ENCODE measurements around the gene ZNF740.
"Not testable (repeated sequence)": the region's sequence is repeated elsewhere in the genome, so short reads cannot be mapped to it uniquely, and the experiment has no call there.

Gene ZNF740, protein sequence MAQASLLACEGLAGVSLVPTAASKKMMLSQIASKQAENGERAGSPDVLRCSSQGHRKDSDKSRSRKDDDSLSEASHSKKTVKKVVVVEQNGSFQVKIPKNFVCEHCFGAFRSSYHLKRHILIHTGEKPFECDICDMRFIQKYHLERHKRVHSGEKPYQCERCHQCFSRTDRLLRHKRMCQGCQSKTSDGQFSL

DNA sequence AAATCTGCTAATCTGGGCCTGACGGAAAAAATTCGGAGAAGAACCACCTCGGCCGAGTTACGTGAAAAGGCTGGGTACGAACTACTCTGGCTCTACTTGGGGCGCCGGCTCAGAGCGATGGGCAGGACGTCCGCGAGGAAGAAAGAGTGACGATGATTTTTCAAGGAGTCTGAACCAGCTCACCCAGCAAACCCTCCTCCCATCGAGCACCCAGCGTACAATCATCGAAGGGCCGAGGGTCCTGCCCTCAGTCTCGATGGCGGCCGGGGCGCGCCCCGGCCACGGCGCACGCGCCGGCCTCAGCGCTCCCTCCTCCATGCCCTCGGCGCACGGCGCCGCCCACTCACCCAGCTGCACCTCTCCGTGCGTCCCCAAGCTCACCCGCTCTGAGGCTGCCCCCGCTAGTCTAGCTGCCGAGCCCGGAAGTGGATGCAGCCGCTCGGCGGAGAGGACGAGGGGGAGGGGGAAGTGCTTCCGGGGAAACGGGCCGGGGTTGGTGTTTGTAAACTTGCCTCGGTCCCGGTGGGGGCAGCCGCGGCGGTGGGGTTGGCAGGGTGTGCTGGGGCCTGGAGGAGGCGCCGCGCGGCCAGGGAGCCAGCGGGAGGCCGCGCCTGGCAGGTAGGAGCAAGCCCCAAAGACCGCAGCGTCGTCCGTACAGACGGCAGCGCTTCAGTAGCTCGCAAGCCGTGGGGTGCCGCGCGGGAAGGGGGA is at the start of gene ZNF740, which contains the start of gene CSAD:
Gene ZNF740 (plus strand): TSS at position 503 of the 711 bp plus-strand sequence. CDS start 1,262 bp downstream, outside the sequence.
Gene CSAD (minus strand): TSS at position 706 of the 711 bp plus-strand sequence. CDS start 7,455 bp downstream, outside the sequence.
- peak; percentile 95 to 98 (median 97) for DNase-seq (ENCODE audit: low read depth in 3 of 3)

DNA sequence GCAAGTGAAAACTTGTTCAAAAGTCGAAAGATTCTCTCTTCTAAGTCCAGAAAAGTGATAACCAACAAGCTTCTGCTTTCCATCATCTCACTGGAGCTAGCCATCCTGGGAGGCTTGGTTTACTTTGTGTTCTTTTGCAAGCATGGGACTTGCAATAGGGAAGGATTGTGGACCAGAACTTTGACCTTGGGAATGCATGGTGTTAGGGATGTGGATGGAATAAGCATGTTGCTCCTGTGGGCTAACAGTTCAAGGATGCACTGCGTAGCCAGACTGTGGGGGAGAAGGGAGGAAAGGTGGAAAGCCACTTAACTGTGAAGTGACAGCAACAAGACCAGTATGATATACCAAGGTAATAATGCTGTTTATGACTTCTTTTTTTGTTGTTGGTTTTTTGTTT is 48.7 kb upstream of the ZNF740 start:
- DNase-seq (ENCODE audit: low read depth in 3 of 3): no peak

DNA sequence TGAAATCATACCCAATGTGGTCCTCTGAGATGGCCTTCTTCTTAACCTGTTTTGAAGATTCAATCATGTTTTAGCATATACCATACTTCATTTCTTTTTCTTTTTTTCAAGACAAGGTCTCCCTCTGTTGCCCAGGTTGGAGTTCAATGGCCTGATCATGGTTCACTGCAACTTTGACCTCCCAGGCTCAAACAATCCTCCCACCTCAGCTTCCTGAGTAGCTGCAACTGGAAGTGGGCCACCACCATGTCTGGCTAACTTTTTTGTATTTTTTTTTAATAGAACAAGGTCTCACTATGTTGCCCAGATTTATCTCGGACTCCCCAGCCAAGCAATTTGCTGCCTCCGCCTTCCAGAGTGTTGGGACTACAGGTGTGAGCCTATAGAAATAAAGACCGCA is 46.8 kb upstream of the ZNF740 start:
- no peak for DNase-seq (ENCODE audit: low read depth in 3 of 3)

DNA sequence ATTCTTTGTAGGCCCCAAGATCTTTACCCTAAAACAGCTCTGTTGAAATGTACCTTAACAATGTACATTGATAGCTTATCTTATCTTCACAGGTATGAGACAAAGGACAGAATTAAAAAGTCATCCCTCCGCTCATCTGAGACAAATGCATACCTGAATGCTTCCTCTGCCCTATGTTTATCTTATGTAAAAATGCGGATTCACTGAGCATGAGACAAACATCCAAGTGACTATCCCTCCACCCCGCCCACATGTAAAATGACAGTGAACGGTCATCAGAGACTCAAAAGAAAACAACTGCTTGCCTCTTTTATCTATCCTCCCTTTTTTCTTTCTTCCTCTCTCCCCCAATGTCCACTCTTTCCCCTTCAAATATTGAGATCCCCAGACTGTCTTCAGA is 37.2 kb upstream of the ZNF740 start:
- DNase-seq (ENCODE audit: low read depth in 3 of 3): no peak

DNA sequence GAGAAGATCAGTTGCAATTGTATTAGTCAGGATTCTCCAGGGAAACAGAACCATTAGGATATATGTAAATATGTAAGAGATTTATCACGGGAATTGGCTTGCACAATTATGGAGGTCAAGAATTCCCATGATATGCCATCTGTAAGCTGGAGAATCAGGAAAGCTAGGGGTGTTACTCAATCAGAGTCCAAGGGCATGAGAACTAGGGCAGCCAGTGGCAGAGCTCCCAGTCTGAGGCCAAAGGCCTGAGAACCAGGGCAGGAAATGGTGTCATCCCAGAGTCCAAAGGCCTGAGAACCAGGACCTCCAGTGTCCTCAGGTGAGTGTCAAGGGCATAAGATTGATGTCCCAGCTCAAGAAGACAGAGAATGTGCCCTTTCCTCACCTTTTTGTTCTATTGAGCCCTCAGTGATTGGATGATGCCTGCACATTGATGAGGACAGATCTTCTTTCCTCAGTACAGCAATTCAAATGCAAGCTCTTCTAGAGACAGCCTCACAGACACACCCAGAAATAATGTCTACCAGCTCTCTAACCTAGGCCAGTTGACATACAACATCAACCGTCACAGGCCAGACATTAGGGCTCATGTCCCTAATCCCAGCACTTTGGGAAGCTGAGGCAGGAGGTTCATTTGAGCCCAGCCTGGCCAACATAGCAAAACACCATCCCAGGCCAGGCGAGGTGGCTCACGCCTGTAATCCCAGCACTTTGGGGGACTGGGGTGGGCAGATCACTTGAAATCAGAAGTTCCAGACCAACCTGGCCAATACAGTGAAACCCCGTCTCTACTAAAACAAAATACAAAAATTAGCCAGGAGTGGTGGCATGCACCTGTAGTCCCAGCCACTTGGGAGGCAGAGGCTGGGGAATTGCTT is 34.9 kb upstream of the ZNF740 start:
- no peak for DNase-seq (ENCODE audit: low read depth in 3 of 3)

DNA sequence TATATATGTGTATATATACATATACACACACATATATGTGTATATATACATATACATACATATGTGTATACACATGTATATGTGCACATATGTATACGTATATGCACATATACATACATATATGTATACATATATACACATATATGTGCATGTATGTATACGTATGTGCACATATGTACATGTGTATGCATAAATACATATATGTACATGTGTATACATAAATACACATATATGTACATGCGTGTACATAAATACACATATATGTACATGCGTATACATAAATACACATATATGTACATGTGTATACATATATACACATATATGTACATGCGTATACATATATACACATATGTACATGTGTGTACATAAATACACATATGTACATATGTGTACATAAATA is 33.3 kb upstream of the ZNF740 start:
- no peak for DNase-seq (ENCODE audit: low read depth in 3 of 3)

DNA sequence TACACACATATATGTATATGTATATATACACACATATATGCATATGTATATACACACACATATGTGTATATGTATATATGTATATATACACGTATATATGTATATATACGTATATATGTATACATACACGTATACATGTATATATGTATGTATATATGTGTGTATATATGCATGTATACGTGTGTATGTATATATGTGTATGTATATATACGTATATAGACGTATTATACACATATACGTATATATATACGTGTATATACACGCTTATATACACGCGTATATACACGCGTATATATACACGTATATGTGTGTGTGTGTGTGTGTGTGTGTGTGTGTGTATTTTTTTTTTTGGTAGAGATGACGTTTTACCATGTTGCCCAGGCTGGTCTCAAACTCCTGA is 32.9 kb upstream of the ZNF740 start:
- no peak for DNase-seq (ENCODE audit: low read depth in 3 of 3)

DNA sequence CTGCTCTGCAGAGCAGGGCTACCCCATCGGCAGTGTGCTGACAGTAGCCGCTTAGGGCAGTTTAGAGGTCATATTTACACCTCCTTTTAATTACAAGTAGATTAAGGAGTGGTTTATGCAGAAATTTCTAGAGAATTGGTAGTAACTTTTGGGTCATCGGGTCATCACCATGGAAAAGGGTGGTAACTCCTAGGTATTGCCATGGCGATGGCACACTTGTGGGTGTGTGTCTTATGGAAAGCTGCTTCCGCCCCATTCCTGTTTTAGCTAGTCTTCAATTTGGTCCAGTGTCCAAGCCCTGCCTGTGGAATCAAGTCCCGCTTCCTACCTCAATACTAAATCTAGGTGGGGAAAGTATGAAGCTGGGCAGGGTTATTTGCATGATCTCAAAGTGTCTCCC is 29.5 kb upstream of the ZNF740 start:
- no peak for DNase-seq (ENCODE audit: low read depth in 3 of 3)

- DNase-seq (ENCODE audit: low read depth in 3 of 3): no peak
Observed at GRCh38 chr12:53152390-53152789, 28.1 kb upstream of the ZNF740 start.

DNA sequence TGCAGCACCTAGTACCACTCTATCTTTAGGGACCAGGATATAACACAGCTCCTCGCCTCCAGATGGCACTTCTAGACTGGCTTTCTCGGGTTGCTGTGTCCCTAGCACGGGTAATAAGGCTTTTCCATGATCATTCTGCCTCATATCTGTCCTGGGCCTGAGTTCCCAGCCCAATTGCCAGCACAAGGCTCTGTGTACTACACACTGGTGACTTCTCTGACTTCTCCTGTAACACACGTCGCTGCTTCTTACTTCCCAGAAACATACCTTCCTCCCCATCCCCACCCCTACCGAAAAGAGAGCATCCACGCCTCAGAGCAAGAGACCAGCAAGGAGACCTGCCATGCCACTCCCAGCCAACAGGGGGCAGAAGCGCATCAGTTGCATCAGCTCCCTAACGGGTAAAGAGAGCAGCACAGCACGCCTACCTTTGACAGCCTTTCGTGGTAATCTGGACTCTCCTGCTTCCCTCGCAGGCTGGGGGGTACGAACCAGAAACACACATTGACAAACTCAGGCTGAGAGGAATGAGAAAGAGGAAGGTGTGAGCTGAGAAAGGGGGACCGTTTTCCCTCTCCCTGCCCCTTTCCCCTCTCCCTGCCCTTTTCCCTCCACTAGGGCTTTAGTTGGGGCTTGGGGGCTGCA is 21.2 kb upstream of the ZNF740 start:
- peak; percentile 81 to 91 (median 90) for DNase-seq (ENCODE audit: low read depth in 3 of 3)

- DNase-seq (ENCODE audit: low read depth in 3 of 3): no peak
Observed at GRCh38 chr12:53160000-53160399, 20.5 kb upstream of the ZNF740 start.

GRCh38 chr12:53160673-53161072 is 19.8 kb upstream of the ZNF740 start:
- DNase-seq (ENCODE audit: low read depth in 3 of 3): no peak

DNA sequence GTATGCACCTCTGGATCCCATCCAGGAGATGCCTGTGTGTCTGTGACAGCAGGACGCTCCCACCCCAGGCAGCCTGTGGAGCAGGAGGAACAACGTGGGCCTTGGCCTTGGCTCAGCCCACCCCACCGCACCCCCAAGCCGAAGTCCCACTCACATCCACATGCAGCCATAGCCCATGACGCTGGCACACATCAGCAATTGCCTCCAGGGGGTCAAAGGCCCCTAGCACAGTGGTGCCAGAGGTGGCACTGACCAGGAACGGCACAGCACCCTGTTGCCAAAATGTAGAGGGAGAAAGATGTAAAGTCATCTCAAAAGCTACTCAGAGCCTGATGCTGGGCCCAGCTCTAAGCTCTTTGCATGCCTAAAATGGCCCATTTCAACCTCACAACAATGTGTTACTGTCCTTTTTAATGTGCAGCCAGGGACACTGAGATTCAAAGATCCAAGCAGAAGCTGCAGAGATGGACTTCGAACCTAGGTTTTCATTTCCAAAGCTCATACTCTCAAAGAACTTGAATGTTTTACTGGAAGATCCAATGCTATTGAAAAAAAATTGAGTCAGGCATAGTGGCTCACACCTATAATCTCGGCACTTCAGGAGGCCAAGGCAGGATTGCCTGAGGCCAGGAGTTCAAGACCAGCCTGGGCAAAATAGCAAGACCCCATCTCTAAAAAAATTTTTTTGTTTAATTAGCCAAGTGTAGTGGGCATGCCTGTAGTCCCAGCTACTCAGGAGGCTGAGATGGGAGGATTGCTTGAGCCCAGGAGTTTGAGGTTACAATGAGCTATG is 19.2 kb upstream of the ZNF740 start:
- no peak for DNase-seq (ENCODE audit: low read depth in 3 of 3)

GRCh38 chr12:53163008-53163407 is 17.5 kb upstream of the ZNF740 start:
- not testable (repeated sequence) for DNase-seq (ENCODE audit: low read depth in 3 of 3)

DNA sequence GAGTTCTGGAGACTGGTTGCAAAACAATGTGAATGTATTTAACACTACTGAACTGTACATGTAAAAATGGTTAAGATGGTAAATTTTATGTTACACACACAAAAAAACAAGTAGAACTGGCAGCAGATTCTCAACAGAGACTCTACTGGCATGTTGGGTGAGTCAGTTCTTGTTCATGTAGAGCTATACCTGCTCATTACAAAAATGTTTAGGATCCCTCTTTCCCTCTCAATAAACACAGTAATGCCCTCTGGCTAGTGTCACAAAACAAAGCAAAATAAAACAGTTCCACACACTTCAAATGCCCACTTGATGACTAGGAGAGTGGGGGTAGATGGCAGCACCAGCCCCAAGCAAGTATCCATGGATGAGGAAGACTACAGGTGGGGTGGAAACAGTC is 13.7 kb upstream of the ZNF740 start:
- DNase-seq (ENCODE audit: low read depth in 3 of 3): no peak

DNA sequence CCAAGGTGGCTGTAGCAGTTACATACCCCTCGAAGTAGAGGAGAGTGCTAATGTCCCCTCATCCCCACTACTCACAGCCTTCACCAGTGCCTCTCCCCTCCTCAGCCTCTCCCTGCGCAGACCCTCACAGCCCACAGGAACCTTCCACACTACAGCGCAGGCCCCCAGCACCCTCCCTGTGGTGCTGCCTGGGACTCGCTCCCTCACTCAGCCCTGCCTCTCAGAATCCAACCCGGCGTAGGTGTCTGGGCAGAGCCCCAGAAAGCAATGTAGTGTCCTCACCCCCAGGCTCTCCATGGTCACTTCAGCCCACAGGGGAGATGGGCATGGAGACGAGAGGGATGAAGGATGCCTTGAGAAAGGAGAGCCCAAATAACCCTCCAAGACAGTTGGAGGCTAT is 10.9 kb upstream of the ZNF740 start:
- no peak for DNase-seq (ENCODE audit: low read depth in 3 of 3)

DNA sequence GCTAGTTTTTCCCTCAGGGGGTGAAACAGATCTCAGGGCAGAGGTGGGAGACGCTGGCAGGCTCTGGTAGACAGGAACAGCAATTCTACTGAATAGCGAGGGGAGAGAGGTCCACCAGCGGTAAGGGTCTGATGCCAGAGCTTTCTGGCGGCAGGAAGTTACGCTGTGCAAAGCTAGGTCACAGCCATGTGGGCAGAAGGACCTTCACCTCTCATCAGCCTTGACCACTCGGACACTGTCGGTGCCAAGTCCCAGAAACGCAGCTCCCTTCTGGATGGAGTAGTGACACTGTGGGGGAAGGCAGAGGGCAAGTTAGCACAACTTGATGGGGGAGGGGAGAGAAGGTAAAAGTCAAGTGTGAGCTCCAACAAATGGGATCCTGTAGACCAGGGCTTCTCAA is 10.3 kb upstream of the ZNF740 start:
- DNase-seq (ENCODE audit: low read depth in 3 of 3): no peak

- DNase-seq (ENCODE audit: low read depth in 3 of 3): no peak
Observed at GRCh38 chr12:53170876-53171724, 9.4 kb upstream of the ZNF740 start.

GRCh38 chr12:53171725-53172329 is 8.7 kb upstream of the ZNF740 start:
- DNase-seq (ENCODE audit: low read depth in 3 of 3): no peak

- DNase-seq (ENCODE audit: low read depth in 3 of 3): no peak
Observed at GRCh38 chr12:53172352-53172751, 8.2 kb upstream of the ZNF740 start.
